Left lung (tissue), 10 donors: Measurements from ENCODE around the gene TINAG. TPM values are rescaled to one million over a fixed set of nuclear protein-coding genes. Genes with fewer than 3 reads are reported as not detected.

Source experiments
- ATAC-seq: fragments of 200-7000 bp; cut with Tn5 transposase; one replicate; pipeline ENCODE4 v1.9.1; 2020; ENCODE audit warnings: moderate library complexity
- DNase-seq, 4 donors: peaks; one replicate each; pipeline ENCODE4 v3.0.0-alpha.2; 2013 to 2020
- H3K27ac ChIP-seq, 2 donors: fragments of 200-600 bp; sonication (generic) in 1 of 2; one replicate each; pipeline versions ENCODE4 v1.5.0 to v1.8.0; 2020 to 2021
- H3K27me3 ChIP-seq, 2 donors: fragments of 200-600 bp; sonication (generic) in 1 of 2; one replicate each; pipeline versions ENCODE4 v1.5.0 to v1.8.0; 2020 to 2021
- H3K36me3 ChIP-seq, 2 donors: fragments of 200-600 bp; sonication (generic) in 1 of 2; one replicate each; pipeline versions ENCODE4 v1.5.0 to v1.8.0; 2020 to 2021
- H3K4me1 ChIP-seq, 2 donors: fragments of 200-600 bp; one replicate each; pipeline ENCODE4 v1.8.0; 2021
- H3K4me3 ChIP-seq, 2 donors: fragments of 200-600 bp; sonication (generic) in 1 of 2; one replicate each; pipeline versions ENCODE4 v1.5.0 to v1.8.0; 2020 to 2021; ENCODE audit warnings: mild to moderate bottlenecking in 1 of 2
- H3K9me3 ChIP-seq, 2 donors: fragments of 200-600 bp; sonication (generic) in 1 of 2; one replicate each; pipeline versions ENCODE4 v1.5.0 to v1.8.0; 2020 to 2021
- intact Hi-C, 2 donors: fragments of 100-400 bp; cut with DNase I; formaldehyde crosslinking; loops; one replicate each; pipeline versions ENCODE4 v1.11.2 to v1.14.2; 2022
- polyA plus RNA-seq, 6 donors: library from polyadenylated mRNA; unstranded; fragments of 120-200 nt; gene quantifications; one replicate each; pipeline ENCODE4 v1.2.1, GENCODE V29; 2013; ENCODE audit not compliant: insufficient read length in 6 of 6
- total RNA-seq, 2 donors: library from RNA; stranded (reverse); fragmentation: NEBNext Ultra II Directional; extraction: Animal tissue kit (Norgen Biotek cat#: 25700); gene quantifications; one replicate each; pipeline ENCODE4 v1.2.1, GENCODE V29; 2021
- TF ChIP-seq, protein P1 (sequence below), 2 donors: fragments of 200-600 bp; sonication (generic) in 1 of 2; IDR thresholded peaks; one replicate each; pipeline versions ENCODE4 v1.5.0 to v1.8.0; 2021; ENCODE audit warnings: antibody characterized with exemption in 2 of 2
- donor health status: DM: no; HTN: yes; CAD: no.
- donor health status: DM: no; HTN: no; CAD: no.

TINAG gene
- total and polyA plus RNA-seq, 8 donors: 0.24 TPM; not detected in 7

DNA sequence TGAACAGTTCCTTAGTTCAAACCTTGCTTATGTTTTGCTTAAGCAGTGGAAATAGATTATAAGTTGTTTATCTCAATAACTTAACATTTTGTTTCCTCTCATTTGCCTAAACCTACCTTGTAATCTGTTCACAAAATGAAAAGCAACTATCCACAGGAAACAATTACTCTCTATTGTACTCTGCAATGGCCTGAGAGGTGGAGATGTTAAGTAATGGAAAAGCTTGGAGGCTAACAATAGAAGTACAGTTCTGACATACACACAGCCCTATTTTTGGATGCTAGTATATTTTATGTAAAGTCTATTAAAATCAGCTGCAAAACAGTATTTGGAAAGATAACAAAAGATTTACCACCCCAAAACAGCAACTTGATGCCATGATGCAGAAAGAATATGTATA is 82.1 kb downstream of the TINAG start:
- Histone ChIP-seq H3K36me3 (no peaks in the 10 kb centered on the region), H3K27me3 (no peaks in the 10 kb centered on the region), H3K9me3 (no peaks in the 10 kb centered on the region), H3K4me3 (no peak overlapping the region), H3K27ac (no peak overlapping the region), H3K4me1 (no peaks in the 10 kb centered on the region)
- DNase-seq: no peak
- intact Hi-C loops: no loop called here
- TF ChIP-seq, protein P1, sequence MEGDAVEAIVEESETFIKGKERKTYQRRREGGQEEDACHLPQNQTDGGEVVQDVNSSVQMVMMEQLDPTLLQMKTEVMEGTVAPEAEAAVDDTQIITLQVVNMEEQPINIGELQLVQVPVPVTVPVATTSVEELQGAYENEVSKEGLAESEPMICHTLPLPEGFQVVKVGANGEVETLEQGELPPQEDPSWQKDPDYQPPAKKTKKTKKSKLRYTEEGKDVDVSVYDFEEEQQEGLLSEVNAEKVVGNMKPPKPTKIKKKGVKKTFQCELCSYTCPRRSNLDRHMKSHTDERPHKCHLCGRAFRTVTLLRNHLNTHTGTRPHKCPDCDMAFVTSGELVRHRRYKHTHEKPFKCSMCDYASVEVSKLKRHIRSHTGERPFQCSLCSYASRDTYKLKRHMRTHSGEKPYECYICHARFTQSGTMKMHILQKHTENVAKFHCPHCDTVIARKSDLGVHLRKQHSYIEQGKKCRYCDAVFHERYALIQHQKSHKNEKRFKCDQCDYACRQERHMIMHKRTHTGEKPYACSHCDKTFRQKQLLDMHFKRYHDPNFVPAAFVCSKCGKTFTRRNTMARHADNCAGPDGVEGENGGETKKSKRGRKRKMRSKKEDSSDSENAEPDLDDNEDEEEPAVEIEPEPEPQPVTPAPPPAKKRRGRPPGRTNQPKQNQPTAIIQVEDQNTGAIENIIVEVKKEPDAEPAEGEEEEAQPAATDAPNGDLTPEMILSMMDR (IDR thresholded peaks at IDR 0.05): no peak
- no peak for ATAC-seq

DNA sequence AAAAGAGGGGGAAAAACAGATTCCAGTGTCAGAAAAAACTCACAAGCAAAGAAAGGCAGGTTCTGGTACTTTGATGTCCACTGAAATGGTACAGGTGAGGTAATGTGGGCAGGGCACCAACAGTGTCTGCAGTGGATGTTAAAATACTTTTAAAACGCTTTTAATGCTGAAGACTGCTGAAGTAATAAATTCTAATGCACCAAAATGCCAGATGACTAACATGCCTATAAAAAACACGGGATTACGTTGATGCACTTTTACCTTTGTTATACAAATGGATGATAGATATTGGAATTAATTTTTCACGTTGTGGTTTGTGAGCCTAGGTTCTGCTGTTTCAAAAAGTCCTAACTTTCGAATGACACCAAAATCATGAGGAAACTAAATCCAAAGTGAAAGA is 83.3 kb downstream of the TINAG start:
- no peaks in the 10 kb centered on the region for H3K4me1 ChIP-seq
- intact Hi-C loops: no loop called here

DNA sequence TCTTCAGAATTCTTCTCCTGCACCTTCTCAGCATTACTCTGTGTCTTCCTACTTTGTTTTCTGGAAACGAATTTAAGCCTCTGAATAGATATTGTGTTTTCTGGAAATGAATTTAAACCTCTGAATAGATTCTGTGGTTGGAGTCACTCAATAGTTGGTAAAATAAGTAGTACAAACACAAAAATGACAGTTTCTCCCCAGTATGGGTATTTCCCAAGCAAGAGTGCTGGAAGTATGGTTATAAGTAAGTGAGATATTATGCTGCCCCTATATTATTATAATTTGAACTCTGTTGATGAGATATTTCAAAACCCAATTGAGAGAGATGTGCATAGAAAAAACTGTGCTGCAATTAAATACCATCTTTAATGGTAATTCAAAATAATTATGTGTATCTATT is 94.9 kb downstream of the TINAG start:
- no peaks in the 10 kb centered on the region for H3K36me3 ChIP-seq
- H3K4me1 ChIP-seq: no peaks in the 10 kb centered on the region
- intact Hi-C loops: no loop called here
- H3K27ac ChIP-seq: no peak overlapping the region
- no peaks in the 10 kb centered on the region for H3K27me3 ChIP-seq
- DNase-seq: no peak
- no peak overlapping the region for H3K4me3 ChIP-seq
- ATAC-seq: no peak
- TF ChIP-seq, protein P1 (IDR thresholded peaks at IDR 0.05): no peak
- H3K9me3 ChIP-seq: peaks cover 0 to 4% of the 10 kb centered on the region in 2 donors

More for the DNA sequence above, 83.3 kb downstream of the TINAG start:
- no peak overlapping the region for H3K4me3 ChIP-seq
- ATAC-seq (no peak), DNase-seq (no peak)
- no peaks in the 10 kb centered on the region for H3K27me3 ChIP-seq
- TF ChIP-seq, protein P1 (IDR thresholded peaks at IDR 0.05): no peak
- no peak overlapping the region for H3K27ac ChIP-seq
- no peaks in the 10 kb centered on the region for H3K36me3 ChIP-seq
- no peaks in the 10 kb centered on the region for H3K9me3 ChIP-seq

DNA sequence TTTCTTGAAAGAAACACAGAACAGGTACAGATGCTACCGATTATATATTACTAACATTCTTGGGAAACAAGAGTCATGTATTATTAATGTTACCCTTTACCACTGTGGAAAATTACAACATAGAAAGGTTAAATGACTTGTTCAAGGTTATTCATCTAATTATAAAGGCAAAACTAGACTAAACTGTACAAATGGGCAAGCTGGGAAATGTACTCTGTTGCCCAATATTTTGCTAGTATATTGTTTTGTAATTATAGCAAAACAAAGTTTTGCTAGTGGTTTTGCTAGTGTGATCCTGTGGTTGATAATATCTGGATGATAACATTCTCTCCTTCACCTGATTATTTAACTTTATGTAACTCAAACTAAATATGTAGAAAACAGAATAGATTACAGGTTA is 96.5 kb downstream of the TINAG start:
- H3K36me3 ChIP-seq: no peaks in the 10 kb centered on the region
- no peaks in the 10 kb centered on the region for H3K4me1 ChIP-seq
- DNase-seq (no peak), ATAC-seq (no peak)
- H3K27ac ChIP-seq: no peak overlapping the region
- H3K9me3 ChIP-seq: peaks cover 0 to 6% of the 10 kb centered on the region in 2 donors
- intact Hi-C loops: no loop called here
- H3K27me3 ChIP-seq: no peaks in the 10 kb centered on the region
- TF ChIP-seq, protein P1 (IDR thresholded peaks at IDR 0.05): no peak
- no peak overlapping the region for H3K4me3 ChIP-seq

DNA sequence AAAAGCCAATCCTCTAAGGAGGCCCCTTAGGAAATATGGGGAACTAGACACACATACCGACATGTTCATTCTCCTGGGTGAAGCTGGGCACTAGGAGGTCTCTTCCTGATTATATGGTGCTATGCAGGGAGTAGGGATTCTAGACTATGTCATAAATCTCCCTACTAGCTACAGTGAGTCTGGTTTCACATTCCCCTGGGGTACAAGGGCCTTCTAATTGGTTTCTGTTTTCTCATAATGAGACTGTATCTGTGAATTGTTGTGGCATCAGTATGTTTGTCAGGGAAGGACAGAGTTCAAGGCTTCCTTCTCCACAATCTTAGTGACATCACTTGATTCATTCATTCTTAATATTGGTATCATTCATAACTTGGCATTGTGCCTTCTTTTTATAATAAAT is 103.5 kb downstream of the TINAG start:
- no peak overlapping the region for H3K27ac ChIP-seq
- intact Hi-C loops: no loop called here
- DNase-seq: no peak
- TF ChIP-seq, protein P1 (IDR thresholded peaks at IDR 0.05): no peak
- no peak overlapping the region for H3K4me3 ChIP-seq
- H3K4me1 ChIP-seq: no peaks in the 10 kb centered on the region
- ATAC-seq: no peak
- peaks cover 0 to 3% of the 10 kb centered on the region in 2 donors for H3K9me3 ChIP-seq
- H3K36me3 ChIP-seq: no peaks in the 10 kb centered on the region
- H3K27me3 ChIP-seq: no peaks in the 10 kb centered on the region
